Stimulated activated CD4-positive, alpha-beta T cell treated with anti-CD3 and anti-CD28 coated beads, TNF-alpha, amount 100 ng/mL, for 4 hours (primary cell): ENCODE data around the gene KLRF1.

ENCODE experiments used
- DNase-seq, 3 experiments: peaks; one replicate each; pipeline ENCODE4 v3.0.0-alpha.2; 2020; ENCODE audit warnings: low read depth in 3 of 3

Gene KLRF1

GRCh38 chr12:9809338-9809737 is 17.9 kb upstream of the KLRF1 start:
- no peak for DNase-seq

GRCh38 chr12:9809866-9810265 is 17.4 kb upstream of the KLRF1 start:
- no peak for DNase-seq

- no peak for DNase-seq
Observed at GRCh38 chr12:9810671-9811070, 16.6 kb upstream of the KLRF1 start.

GRCh38 chr12:9811621-9812020 is 15.7 kb upstream of the KLRF1 start:
- no peak for DNase-seq

- peak; percentile 84 to 88 (median 86) for DNase-seq
Observed at GRCh38 chr12:9813821-9814798, 13.2 kb upstream of the KLRF1 start.

- no peak for DNase-seq
Observed at GRCh38 chr12:9820281-9820930, 6.9 kb upstream of the KLRF1 start.

GRCh38 chr12:9829483-9829882 is 2.2 kb downstream of the KLRF1 start:
- no peak for DNase-seq

GRCh38 chr12:9829982-9830381 is 2.7 kb downstream of the KLRF1 start:
- no peak for DNase-seq

GRCh38 chr12:9831720-9832119 is 4.4 kb downstream of the KLRF1 start:
- DNase-seq: no peak

- no peak for DNase-seq
Observed at GRCh38 chr12:9843407-9843806, 16.1 kb downstream of the KLRF1 start.

GRCh38 chr12:9848899-9849298 is 21.6 kb downstream of the KLRF1 start:
- DNase-seq: no peak

- DNase-seq: no peak
Observed at GRCh38 chr12:9851050-9851449, 23.8 kb downstream of the KLRF1 start.

GRCh38 chr12:9851927-9852326 is 24.6 kb downstream of the KLRF1 start:
- DNase-seq: no peak

- no peak for DNase-seq
Observed at GRCh38 chr12:9856151-9856550, 28.9 kb downstream of the KLRF1 start.

- no peak for DNase-seq
Observed at GRCh38 chr12:9856894-9857293, 29.6 kb downstream of the KLRF1 start.

- no peak for DNase-seq
Observed at GRCh38 chr12:9858135-9858534, 30.9 kb downstream of the KLRF1 start.

GRCh38 chr12:9864913-9865675 is 37.8 kb downstream of the KLRF1 start:
- no peak for DNase-seq

GRCh38 chr12:9866860-9867269 is 39.6 kb downstream of the KLRF1 start:
- DNase-seq: no peak

GRCh38 chr12:9867531-9867930 is 40.2 kb downstream of the KLRF1 start:
- no peak for DNase-seq

GRCh38 chr12:9868311-9868801 is 41.1 kb downstream of the KLRF1 start:
- no peak for DNase-seq

- no peak for DNase-seq
Observed at GRCh38 chr12:9868951-9869306, 41.6 kb downstream of the KLRF1 start.
